ENCODE data around the gene ASAP2.

DNA sequence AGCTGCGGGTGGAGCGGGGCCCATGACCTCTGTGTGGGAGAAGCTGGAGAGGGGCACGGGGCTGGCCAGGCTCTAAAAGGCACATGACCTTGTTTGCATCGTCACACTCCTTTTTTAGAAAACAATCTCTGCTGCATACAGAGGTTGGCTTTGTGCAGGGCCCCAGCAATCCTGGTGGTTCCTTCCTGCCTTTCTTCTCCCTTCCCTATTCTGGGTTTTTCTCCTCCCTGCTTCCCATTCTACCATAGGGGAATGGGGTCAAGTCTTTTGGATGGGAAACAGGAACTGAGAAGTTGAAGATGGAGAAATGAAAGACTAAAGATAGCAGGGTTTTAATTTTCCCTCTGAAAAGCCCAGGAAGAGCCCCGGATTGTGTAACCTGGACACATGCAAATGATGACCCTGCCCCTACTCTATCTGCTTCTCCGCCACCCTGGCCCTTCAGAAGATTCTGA lies 53.9 kb downstream of the ASAP2 start:
- TF ChIP-seq, protein P1, sequence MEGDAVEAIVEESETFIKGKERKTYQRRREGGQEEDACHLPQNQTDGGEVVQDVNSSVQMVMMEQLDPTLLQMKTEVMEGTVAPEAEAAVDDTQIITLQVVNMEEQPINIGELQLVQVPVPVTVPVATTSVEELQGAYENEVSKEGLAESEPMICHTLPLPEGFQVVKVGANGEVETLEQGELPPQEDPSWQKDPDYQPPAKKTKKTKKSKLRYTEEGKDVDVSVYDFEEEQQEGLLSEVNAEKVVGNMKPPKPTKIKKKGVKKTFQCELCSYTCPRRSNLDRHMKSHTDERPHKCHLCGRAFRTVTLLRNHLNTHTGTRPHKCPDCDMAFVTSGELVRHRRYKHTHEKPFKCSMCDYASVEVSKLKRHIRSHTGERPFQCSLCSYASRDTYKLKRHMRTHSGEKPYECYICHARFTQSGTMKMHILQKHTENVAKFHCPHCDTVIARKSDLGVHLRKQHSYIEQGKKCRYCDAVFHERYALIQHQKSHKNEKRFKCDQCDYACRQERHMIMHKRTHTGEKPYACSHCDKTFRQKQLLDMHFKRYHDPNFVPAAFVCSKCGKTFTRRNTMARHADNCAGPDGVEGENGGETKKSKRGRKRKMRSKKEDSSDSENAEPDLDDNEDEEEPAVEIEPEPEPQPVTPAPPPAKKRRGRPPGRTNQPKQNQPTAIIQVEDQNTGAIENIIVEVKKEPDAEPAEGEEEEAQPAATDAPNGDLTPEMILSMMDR (conservative IDR thresholded peaks at IDR 0.05; ENCODE audit: low read length) = no peak
- no peak for TF ChIP-seq EZH2phosphoT487 (IDR thresholded peaks at IDR 0.05; ENCODE audit: borderline replicate concordance)
